ENCODE results near the gene WWC2. TPM values are rescaled to one million over a fixed set of nuclear protein-coding genes. Genes with fewer than 3 reads are reported as not detected.
"Not testable (repeated sequence)": the region's sequence is repeated elsewhere in the genome, so short reads cannot be mapped to it uniquely, and the experiment has no call there.

WWC2 gene
- polyA plus RNA-seq, 3 donors = 51.7 to 54.7 (median 53.5) TPM

DNA sequence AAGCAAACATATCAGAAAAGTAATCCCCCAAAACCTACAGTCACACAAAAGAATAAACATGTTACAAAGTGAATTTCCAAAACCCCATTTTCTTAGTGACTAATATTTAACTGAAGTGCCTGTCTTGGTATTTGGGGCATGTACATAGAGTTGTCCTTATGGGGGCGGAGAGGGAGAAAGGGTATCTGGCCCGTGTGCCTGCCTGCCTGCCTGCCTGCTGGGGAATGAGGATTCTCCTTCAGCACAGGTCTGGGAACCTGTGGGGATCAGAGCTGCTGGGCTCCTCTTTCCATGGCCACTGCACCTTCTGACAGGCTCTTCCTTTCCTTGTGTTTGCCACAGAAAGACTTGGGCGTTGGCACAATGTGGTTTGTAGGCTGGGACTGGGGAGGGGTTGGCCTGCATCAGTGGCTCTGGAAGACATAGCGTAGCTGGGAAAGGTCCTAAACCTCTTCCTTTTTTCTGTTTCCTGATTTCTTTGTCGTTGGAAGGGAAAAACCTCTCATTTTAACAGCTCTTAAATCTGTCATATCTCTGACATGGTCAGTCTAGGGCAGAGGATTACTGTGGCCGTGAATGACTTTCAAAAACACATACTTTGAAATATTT lies 94.8 kb downstream of the WWC2 start:
- not testable (repeated sequence) for DNase-seq (ENCODE audit: low read depth in 3 of 3, low spot score in 2 of 3)

DNA sequence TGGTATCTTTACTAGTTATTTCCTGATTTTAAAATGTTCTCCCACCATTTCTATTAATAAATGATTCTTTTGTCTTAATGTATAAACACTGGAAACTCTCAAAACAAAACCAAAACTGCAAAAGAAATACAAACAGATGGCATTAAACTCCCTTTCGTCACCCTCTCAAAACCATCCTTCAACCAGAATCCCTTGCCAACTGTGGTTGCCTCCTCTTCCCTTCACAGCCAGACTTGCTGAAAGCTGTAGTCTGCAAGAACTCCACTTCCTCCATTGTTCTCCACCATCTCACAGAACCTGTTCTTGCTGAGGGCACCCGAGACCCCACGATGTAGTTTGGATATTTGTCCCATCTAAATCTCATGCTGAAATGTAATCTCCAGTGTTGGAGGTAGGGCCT lies 96.5 kb downstream of the WWC2 start:
- no peak for DNase-seq (ENCODE audit: low read depth in 3 of 3, low spot score in 2 of 3)

DNA sequence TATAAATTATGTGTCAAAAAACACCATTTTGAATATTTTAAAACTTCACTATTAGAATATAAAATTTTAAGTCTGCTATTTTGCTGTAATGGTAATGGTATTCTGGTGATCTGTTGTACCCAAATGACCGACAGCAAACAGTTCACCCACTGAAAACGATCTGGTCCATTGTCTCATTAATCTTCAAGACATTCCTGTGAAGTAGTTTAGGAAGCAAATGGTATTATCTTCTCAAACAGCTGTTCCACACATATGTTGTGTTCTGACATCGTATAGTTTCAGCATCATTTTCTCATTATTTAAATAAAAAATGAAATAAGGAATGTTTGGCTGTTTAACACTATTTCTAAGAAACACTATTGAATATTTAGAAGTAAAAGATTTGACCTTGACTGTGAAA lies 98.1 kb downstream of the WWC2 start:
- DNase-seq (ENCODE audit: low read depth in 3 of 3, low spot score in 2 of 3) = no peak

DNA sequence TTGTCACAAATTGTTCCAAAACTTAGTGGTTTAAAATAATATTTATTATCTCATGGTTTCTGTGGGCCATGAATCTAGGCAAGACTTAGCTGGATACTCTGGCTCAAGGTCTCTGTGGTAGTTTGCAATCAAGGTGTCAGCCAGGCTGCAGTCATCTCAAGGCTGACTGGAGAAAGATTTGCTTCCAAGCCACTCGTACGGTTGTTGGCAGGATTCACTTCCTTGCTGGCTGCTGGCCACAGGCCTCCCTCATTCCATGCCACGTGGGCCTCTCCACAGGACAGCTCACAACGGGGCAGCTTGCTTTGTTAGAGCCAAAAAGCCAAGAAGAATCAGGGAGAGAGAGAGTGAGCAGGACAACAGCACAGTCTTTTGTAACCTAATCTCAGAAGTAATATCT lies 101.4 kb downstream of the WWC2 start:
- DNase-seq (ENCODE audit: low read depth in 3 of 3, low spot score in 2 of 3) = no peak

DNA sequence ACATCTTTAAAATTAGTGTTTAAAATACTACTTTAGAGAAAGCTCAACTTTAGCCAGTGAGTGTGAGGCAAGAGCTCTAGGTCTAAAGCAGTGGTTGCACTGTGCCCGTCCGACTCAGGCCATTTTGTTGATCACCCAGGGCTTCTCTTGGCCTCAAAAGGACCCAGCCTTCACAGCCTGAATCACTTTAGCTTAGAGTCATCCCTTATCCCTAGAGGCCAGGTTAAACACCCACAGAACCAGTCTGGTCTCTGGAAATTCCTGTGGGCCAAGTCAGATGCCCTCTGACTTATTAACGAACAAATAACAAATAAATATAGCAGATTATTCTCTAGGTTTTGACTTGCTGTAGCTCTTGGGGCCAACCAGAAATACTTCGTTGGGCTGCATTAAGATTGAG lies 102.3 kb downstream of the WWC2 start:
- no peak for DNase-seq (ENCODE audit: low read depth in 3 of 3, low spot score in 2 of 3)

DNA sequence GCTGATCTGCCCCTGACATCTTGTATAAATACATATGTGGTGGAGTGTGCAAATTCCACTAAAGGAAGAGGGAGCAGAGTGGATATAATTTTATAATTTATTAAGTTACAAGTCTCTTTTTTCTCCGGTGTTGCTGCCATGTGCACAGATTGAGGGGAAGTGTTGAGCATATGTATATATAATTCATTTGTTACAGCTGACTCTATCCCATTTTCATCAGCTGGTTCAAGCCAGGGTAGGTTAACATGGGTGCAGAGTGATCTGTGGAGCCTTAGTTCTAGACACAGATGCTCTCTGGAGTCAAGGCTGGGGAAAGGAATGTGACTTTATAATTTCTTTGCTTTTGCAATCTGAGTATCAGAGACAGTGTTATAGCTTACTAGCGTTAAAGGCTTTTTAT lies 103.5 kb downstream of the WWC2 start:
- DNase-seq (ENCODE audit: low read depth in 3 of 3, low spot score in 2 of 3) = no peak

DNA sequence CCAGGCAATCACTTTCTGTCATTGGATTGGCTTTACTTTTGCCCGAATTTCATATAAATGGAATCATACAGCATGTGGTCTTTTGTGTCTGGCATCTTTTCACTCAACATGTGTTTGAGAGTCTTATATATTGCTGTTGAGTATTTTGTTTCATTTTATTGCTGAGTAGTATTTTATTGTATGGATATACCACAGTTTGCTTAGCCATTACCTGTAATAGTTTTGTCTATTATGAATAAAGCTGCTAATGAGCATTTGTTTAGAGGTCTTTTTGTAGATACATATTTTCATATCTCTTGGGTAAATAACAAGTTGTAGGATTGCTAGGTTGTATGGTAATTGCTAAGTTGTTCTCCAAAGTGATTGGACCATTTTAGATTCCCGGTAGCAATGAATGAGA lies 105.7 kb downstream of the WWC2 start:
- no peak for DNase-seq (ENCODE audit: low read depth in 3 of 3, low spot score in 2 of 3)

DNA sequence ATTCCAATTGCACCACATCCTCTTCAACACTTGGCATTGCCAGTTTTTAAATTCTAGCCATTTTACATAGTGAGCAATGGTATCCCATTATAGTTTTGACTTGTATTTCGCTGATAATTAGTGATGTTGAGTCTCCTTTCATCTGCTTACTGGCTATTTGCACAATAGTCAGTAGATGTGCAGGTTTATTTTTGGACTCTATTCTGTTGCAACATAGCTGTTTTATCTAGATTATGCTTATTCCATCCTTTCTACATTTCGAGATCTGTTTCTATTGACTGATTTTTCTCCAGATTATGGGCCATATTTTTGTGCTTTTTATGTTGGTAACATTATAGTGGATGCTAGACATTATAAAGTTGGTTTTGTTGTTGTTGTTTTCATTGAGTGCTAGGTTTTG lies 106.1 kb downstream of the WWC2 start:
- DNase-seq (ENCODE audit: low read depth in 3 of 3, low spot score in 2 of 3) = no peak

DNA sequence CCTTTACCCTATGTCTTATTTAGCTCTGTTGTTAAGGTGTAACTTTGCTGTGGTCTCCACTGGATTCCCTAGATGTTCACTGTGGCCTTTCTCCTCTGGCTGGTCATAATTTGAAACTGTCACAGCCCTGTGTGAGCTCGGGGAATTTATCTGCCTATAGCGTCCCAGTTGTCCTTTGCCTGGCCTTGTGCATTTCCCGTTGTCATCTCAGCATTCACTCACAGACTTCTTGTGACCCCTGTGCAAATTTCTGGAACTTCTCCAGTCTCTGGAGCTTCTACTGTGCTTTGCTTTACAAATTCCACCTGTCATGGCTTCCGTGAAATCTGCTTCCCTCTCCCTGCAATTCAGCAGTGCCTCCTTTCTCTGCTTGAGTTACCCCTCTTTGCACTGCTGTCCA lies 106.7 kb downstream of the WWC2 start:
- peak; percentile 12 to 39 (median 25) for DNase-seq (ENCODE audit: low read depth in 3 of 3, low spot score in 2 of 3)

DNA sequence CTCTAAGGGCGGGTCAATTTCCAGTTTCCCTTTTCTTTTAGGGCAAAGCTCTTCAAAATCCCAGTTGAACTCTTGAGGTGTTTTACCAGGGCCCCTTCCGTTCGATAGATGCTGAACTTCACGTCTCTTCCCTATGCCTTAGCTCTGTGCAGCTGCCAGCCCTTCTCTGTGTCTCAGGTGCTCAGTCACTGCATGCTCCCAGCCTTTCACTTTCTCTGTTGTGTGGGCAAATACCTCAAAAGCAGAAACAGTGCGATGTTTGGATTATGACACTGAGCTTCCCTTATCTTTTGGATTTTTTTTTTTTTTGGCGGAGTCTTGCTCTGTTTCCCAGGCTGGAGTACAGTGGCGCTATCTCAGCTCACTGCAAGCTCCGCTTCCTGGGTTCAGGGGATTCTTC lies 112.5 kb downstream of the WWC2 start:
- DNase-seq (ENCODE audit: low read depth in 3 of 3, low spot score in 2 of 3) = no peak

DNA sequence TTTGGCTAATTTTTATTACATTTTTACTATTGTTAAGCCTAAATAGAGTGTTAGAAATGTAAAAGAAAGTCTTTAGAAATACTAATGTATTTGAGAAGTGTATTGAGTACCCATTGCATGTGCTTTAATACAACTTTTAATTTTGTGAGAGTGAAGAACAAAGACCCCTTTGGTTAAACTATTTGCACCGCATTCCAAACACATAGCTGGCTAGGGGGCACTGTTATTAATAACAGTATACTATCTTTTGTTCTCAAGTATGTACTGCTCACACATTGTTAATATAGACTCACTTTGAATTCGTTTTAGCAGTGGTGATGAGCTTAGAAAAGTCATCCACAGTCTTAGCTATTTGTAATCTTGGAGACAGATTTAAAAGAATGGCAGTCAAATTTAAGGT lies 114.9 kb downstream of the WWC2 start:
- no peak for DNase-seq (ENCODE audit: low read depth in 3 of 3, low spot score in 2 of 3)

DNA sequence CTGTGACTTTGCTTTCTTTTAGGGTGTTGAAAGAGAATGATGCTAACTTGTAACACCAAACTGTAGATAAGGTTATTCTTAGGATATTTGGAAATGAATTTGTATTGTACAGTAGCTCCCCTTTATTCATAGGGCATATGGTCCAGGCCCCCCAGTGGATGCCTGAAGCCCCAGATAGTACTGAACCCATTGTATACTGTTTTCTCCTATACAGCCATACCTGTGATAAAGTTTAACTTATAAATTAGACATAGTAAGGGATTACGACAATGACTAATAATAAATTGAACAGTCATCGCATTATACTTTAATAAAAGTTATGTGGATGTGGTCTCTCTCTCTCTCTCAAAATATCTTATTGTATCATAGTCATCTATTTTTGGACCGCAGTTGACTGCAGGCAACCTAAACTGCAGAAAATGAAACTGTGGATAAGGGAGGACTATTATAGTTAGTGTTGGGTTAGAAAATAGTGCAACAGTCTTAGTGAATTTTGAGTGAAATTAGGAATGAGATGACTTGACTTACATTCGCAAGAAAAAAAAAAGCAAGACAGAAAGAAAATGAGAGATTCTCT lies 115.9 kb downstream of the WWC2 start:
- DNase-seq (ENCODE audit: low read depth in 3 of 3, low spot score in 2 of 3) = no peak

DNA sequence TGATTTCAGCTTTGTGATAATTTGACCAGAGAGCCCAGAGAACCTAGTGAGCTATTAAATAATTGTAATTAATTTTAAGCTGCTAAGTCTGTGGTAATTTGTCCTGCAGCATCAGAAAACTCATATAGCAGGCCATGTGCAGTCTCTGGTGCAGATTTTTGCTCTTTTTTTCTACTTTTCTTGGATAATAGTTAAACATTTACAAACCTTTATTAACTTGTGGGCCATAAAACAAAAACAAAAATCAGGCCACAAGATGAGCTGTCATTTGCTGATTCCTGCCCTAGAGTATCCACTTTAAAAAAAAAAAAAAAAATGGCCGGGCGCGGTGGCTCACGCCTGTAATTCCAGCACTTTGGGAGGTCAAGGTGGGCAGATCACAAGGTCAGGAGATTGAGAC lies 121.2 kb downstream of the WWC2 start:
- no peak for DNase-seq (ENCODE audit: low read depth in 3 of 3, low spot score in 2 of 3)

DNA sequence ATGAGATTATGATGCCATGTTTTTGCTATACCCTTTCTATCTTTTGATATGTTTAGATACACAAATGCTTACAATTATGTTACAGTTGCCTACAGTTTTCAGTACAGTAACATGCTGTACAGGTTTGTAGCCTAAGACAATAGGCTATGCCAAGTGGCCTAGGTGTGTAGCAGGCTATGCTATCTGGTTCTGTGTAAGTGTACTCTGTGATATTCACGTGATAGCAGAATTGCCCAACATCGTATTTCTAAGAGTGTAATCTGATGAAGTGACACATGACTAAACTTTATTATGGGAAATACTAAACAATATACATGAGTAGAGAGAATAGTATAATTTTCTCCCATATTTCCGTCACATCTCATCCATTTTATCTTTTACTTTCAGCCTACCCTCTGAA lies 124.0 kb downstream of the WWC2 start:
- no peak for DNase-seq (ENCODE audit: low read depth in 3 of 3, low spot score in 2 of 3)

DNA sequence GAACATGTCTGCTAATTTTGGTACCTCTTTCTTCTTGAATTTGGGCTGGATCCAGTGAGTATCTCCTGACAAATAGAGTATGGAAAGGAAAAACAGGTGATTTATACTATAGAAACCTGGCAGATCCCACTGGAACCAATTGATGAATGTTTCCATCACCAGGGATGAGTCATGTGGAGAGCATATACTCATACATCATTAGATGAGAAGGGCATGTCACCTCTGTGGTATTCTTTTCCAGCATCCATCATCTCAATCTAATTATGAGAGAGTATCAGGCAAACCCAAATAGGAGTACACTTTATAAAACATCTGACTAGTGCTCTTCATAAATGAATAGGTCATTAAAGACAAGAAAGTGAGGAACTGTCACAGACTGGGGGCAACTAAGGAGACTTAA lies 130.3 kb downstream of the WWC2 start:
- DNase-seq (ENCODE audit: low read depth in 3 of 3, low spot score in 2 of 3) = no peak

DNA sequence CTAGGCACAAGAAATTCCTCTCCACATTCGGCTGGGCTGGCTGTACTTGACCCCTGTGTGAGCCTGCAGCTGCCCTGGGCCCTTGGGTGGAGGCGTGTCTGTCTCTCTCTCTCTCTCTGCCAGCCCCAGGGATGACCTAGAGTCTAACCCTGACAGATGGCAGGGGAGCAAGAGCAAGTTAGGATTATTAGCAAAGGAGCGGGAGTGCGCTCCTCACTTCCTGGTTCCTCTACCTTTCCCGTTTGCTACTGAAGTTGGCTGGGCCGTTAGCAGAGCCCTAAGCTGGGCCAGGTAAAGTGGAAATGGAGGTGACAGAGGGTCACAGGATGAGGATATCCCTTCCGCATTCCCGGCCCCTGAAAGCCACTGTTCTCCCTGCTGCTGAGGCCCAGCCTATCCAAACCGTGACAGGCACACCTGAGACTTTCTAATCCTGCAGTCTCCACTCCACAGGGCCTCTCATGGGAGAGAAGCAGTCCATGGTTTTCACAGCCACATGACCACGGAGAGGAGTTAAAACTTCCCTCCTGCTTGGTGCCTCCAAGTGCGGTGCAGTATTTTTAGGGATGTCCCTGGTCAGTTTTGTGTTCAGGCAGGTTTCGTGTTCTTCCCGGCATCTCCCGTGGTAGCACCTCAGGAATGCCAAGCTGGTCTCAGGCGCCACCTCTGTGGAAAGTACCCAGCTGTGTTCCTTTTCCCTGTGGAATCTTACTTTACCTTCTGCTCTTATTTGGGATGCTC lies 141.7 kb downstream of the WWC2 start:
- DNase-seq (ENCODE audit: low read depth in 3 of 3, low spot score in 2 of 3) = no peak

DNA sequence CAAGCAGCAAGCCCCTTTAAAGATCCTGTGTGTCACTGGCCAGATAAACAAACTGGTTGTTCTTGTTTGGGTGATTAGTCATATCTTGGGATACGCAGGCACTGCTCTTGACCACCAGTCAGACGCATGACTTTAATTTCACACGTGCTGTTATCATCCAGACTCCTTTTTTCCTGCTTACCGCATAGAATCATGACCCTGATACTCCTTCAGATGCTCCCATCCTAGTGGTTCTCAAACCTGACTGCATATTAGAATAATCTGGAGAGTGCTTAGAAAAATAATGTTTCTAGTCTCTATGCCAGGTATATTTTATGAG lies 142.2 kb downstream of the WWC2 start:
- DNase-seq (ENCODE audit: low read depth in 3 of 3, low spot score in 2 of 3) = no peak

DNA sequence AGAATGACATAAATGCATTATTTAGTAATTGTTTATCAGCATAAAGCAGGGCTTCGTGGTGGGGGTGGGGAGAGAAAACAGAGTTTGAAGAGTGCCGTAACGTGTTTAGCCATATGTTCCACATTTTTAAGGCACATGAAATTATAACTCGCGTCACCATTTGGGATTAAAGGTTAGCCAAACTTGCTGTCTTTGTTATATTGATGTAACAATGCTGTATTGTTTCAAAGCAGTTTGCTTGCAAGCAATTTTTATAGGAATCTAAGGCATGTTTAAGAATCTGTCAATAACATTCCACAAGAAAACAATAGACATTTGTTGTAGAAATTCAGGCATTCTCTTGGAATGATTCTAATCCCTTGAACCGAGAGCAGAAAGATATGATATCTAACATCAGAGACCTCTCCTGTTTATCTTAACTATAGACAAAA lies 142.7 kb downstream of the WWC2 start:
- DNase-seq (ENCODE audit: low read depth in 3 of 3, low spot score in 2 of 3) = no peak

DNA sequence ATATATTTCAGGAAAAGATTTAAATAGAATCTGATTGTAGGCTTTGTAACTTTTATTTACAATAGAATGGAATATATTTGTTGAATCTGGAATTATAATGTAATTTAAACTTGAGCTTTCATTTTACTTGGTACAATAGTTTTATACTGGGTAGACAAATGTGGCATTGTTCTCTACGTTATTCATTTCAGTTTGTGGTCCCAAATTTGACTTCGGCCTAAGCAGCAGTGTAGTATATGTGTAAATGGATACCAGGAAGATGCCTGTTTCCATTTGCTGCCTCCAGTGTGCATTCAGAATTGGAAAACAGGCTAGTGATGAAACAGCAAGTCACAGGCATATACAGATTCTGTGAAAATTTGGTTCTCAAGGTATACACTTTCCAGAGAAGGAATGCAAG lies 143.2 kb downstream of the WWC2 start:
- DNase-seq (ENCODE audit: low read depth in 3 of 3, low spot score in 2 of 3) = no peak

DNA sequence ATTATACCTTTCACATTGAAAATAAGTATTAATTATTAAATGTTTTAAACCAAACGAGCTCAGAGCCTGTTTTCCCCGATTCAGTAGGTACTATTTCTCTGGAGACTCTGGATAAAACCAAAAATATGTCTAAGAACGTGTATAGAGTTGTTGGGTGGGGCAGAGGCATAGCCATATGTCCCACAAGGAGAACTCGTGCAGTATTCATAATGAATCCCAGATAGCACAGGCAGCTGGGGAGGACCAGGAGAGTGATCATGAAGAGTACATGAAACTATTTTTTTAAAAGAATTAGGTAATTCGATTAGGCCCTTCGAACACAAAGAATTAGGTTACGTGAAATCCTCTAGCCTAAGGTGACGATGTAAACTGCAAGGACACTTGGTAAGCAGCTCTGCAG lies 145.0 kb downstream of the WWC2 start:
- DNase-seq (ENCODE audit: low read depth in 3 of 3, low spot score in 2 of 3) = no peak

DNA sequence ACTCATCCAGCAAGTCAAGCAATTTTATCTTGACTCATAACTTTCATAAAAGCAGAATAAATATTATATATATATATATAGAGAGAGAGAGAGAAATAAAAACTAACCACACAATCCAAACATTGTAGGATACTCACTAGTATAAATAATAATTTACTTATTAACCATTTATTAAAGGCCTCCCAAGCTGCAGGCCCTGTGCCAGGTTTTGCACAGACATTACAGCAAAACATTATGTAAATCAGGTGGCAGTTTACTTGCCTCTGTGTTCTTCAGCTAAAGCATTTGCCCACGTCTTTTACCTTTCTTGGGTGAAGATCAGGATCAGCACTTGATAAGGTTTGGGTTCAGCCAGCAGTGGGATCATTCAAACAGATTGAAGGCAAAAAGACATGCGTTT lies 145.4 kb downstream of the WWC2 start:
- no peak for DNase-seq (ENCODE audit: low read depth in 3 of 3, low spot score in 2 of 3)

DNA sequence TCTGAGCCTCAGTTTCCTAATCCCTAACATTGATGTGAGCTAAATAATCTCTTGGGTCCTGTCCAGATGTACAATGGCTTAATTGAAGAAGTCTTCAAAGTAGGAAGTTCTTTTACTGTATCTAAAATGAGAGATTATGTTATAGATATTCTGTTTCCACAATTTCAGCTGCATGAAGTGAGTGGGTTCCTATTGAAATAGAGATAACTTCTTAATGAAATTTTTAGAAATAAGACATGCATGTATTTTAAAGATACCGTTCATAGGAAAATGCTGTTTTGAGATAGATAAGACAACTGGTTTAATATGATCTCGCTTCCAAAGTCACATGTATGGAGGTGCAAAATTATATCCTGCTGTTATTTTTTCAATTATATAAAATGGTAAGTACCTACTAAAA lies 149.1 kb downstream of the WWC2 start:
- no peak for DNase-seq (ENCODE audit: low read depth in 3 of 3, low spot score in 2 of 3)

DNA sequence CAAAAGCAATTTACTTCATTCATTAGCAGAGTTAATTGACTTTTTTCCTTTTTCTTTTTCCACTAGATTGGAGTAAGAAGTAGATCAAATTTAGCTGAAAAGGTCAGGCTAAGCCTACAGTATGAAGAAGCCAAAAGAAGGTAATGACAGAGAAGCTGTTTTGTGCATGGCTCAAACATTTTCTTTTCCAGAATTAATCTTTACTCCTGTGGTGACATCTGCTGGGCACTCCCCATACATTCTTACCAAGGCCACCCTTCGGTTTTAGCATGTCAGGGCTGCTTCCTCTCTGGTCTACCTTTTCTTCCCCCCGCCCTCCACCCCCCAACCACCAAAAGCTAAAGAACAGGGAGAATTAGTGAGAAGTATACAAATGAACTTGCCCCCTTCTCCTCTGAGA lies 150.8 kb downstream of the WWC2 start:
- peak in 1 of 3 donors; percentile 39 for DNase-seq (ENCODE audit: low read depth in 3 of 3, low spot score in 2 of 3)

Data from right renal cortex interstitium (tissue), 3 donors.